Activated naive CD4-positive, alpha-beta T cell treated with Interleukin-2 at 50 U/mL for 16 hours (primary cell): ENCODE data around the gene ZBTB21.
"Not testable (repeated sequence)": the region's sequence is repeated elsewhere in the genome, so short reads cannot be mapped to it uniquely, and the experiment has no call there.

Experiments
- DNase-seq: peaks from one replicate; pipeline ENCODE4 v3.0.0-alpha.2; 2020

Gene ZBTB21

GRCh38 chr21:42016364-42016985, 6.3 kb upstream of the ZBTB21 start:
- no peak for DNase-seq

GRCh38 chr21:42013931-42014330, 3.8 kb upstream of the ZBTB21 start:
- no peak for DNase-seq

- DNase-seq, result no peak
These were observed 3.2 kb upstream of the ZBTB21 start for GRCh38 chr21:42013376-42013775.

- no peak for DNase-seq
These were observed 2.7 kb upstream of the ZBTB21 start for GRCh38 chr21:42012763-42013329.

GRCh38 chr21:42012344-42012743, 2.2 kb upstream of the ZBTB21 start:
- DNase-seq, result no peak

- peak; percentile 35 for DNase-seq
These were observed 641 bp upstream of the ZBTB21 start for GRCh38 chr21:42010507-42011495.

- peak; percentile 70 for DNase-seq
These were observed 936 bp downstream of the ZBTB21 start for GRCh38 chr21:42009018-42009830.

GRCh38 chr21:42007356-42007940, 2.7 kb downstream of the ZBTB21 start:
- no peak for DNase-seq

GRCh38 chr21:42006765-42007164, 3.4 kb downstream of the ZBTB21 start:
- no peak for DNase-seq

- no peak for DNase-seq
These were observed 5.6 kb downstream of the ZBTB21 start for GRCh38 chr21:42004406-42005199.

GRCh38 chr21:42003051-42003461, 7.1 kb downstream of the ZBTB21 start:
- peak; percentile 61 for DNase-seq

GRCh38 chr21:42002421-42002958, 7.7 kb downstream of the ZBTB21 start:
- DNase-seq, result peak; percentile 84

- no peak for DNase-seq
These were observed 8.4 kb downstream of the ZBTB21 start for GRCh38 chr21:42001781-42002180.

- no peak for DNase-seq
These were observed 9.3 kb downstream of the ZBTB21 start for GRCh38 chr21:42000908-42001307.

GRCh38 chr21:41997657-41998056, 12.5 kb downstream of the ZBTB21 start:
- no peak for DNase-seq

- DNase-seq, result no peak
These were observed 14.6 kb downstream of the ZBTB21 start for GRCh38 chr21:41995577-41995976.

GRCh38 chr21:41994613-41995012, 15.5 kb downstream of the ZBTB21 start:
- DNase-seq, result not testable (repeated sequence)

GRCh38 chr21:41993744-41994143, 16.4 kb downstream of the ZBTB21 start:
- no peak for DNase-seq

GRCh38 chr21:41992576-41992975, 17.6 kb downstream of the ZBTB21 start:
- DNase-seq, result no peak

GRCh38 chr21:41991659-41992058, 18.5 kb downstream of the ZBTB21 start:
- DNase-seq, result no peak

GRCh38 chr21:41989698-41990097, 20.5 kb downstream of the ZBTB21 start:
- no peak for DNase-seq
